ENCODE results near the gene DSCAML1.
"Not testable (repeated sequence)": the region's sequence is repeated elsewhere in the genome, so short reads cannot be mapped to it uniquely, and the experiment has no call there.

Gene DSCAML1

DNA sequence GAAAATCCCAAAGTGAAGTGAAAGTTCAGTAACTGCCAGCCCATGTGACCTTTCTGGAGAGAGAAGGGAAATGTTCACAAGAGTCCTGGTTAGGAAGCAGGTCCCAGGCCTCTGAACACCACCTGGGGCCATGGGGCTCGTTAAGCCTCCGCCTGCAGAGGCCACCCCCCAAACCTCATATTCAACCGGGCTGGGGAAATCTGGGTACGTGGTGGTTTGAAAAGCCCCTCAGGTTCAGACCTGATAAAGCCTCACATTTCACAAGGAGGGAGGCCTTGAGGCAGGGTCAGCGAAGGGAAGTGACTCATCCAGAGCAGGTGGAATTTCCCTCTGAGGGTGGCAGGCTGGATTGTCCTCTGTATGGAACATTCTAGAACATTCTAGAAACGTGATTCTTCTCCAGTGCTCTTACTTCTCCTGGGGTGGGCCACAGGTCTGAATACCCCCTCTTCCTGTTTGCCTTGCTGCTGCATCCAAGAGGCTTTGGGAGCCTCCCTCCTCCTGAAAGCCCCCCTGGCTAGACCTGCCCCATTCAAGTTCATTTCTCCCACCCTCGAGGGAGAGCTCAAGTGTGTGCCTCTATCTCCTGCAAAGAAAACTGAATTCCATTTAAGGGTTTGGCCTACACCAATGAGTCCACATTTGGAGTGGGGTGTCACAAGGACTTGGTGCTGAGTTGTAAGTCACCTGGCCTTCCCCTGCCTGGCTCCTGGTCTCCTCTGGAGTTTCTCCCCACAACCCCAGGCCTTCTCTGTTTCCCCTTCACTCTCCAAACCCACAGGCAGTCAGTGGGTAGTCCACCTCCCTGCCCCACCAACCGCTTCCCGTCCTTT is 21.2 kb upstream of the DSCAML1 start:
- FAIRE-seq: no peak

DNA sequence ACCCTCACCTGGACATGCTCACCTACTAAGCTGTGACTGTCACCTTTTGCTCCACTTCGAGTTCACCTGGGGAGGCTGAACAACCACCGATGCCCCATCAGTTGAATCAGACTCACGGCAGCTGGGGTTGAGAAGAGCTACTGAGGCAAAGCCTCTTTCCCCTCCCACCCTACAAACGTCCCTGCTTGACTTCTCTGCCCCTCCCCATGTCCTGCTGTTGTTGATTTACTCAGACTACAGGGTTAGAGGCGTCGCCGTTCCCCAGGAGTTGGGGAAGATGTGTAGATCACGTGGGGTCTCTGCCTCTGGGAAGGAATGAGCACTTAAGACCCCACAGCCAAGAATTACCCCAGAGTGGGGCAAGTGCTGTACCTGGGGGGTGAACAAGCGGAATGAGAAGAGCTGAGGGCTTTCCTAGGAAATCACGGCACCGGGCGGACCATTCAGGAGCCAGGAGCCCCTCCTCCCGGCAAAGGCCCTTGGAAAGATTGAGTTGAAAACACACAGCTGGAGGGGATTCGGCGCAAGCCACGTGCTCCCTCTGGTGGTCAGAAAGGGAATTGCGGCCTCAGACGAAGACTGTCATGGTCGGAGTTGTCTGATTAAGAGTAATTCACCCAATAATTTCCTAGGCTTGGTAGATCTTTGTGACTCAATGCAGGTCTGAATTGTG is 20.5 kb upstream of the DSCAML1 start:
- FAIRE-seq: no peak

DNA sequence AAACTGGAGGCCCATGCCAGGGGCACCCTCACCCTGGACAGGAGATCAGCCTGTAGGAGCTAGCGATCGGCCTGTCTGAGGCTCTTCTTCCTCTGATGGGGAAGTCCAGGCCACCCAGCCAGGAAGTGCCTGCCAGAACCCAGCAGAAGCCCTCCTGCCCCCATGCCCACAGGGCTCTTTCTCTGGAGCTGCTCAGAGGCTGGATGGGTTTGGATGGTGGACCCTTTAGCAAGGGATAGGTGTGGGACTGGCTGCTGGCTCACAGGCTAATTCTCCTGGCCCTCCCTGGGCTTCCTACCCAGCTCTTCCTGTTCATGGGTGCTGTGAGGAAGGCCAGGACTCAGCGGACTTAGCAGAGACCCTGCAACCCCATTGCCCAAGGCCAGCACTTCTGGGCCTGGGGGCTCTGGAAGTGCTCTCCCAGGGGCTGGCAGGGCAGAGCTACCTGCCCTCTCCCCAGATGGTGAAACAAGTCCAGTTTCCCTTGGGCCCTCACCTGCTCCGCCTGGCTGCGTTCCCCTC is 19.9 kb upstream of the DSCAML1 start:
- no peak for FAIRE-seq

DNA sequence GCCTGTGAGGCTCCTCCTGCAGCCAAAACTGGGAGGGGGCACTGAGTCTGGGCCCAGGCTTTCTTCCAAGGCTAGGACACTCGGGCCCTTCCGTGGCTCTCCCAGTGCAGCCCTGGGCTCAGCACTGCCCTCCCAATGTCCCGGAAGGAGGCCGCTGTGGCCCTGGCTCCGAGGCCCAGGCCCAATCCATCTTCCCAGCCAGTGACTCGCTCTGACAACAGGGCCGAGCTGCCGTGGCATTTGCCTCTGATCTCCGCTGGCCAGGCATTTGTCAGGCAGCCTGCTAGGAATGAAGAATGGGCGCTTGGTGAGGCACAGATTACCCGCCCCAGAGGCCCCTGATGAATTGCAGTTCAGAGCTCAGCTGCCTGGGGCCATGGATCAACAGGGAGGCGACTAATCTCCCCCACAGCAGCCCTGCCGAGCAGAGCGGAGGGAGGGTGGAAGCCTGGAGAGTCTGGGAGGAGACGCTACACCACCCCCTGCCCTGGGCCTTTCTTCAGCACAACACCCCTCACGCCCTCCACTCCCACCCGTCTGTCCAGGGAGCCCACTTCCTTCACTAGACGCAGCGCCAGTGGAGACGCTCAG is 19.2 kb upstream of the DSCAML1 start:
- no peak for FAIRE-seq

DNA sequence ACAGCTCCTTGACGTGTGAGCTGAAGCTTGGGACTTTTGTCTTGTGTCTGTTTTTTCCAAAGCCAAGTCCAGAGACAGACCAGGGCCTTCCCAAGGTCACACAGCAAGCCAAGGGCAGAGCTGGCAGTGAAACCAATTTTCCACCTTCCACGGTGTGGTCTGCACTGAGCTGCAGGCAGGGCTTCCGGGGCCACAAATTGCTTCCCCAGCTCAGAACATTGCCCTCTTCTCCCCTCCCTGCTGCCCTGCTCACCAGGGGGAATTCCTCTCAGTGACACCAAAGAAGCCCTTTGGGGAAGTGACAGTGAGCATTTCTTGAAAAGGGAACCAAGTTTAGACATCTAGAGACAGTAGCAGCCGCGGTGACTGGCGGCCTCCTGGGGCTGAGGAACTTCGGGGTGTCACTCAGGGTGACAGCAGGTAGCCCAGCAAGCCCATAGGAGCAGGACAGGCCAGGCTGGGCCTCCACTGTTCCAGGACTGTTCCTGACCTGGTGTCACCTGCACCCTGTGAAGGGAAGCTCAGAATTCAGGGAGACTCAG is 18.3 kb upstream of the DSCAML1 start:
- no peak for FAIRE-seq

DNA sequence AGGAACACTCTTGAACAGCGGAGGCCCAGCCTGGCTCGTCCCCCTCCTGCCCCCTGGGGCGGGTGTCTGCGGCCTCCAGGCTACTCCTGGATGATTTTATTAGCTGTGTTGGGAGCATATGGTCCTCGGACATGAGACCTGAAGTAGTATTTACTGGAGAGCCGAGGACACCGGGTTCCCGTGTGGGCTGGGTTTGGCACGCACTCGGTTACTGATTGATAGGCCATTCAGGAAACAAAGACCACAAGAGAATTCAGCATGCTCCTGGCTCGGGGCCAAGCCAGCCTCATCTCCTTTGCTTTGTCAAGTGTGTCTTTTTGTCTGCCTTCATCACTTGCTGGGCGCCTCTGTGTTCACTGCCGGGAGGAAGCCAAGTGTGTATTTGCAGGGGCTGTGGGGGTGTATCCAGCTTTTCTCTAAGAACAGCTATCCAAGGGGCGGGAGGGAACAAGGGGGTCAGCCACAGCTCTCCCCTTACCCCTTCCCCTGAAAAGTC is 17.8 kb upstream of the DSCAML1 start:
- FAIRE-seq: no peak

DNA sequence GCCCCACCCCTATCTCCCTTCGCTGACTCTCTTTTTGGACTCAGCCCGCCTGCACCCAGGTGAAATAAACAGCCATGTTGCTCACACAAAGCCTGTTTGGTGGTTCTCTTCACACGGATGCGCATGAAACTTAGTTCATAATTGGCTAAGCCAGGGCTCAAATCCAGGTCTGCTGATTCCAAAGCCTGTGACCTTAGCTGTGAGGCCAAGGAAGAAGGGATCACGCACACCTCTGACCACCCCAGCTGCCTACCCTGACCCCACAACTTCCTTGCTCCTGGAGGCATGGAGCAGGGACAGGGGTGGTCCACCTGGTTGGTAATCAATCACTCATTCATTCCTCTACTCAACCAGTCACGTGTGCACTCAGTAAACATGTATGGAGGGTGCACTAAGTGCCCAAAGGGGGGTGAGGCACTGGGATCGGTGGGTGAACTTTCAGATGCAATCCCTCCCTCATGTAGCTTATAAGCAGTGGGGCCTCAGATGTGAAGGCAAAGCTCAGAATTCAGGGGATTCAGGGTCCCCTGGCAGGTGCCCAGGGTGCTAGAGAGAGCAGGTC is 17.3 kb upstream of the DSCAML1 start:
- FAIRE-seq: no peak

DNA sequence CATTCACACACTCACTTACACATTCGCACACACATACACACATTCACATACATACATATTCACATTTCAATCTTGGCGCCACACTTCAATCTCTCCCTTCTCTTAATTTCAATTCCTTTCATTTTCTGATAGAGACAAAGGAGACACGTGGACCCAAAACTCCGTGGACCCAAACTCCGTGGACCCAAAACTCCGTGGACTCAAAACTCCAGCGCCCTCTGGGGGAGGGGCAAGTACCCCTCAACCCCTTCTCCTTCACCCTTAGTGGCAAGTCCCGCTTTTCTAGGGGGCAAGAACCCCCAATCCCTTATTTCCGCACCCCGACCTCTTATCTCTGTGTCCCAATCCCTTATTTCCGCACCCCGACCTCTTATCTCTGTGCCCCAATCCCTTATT is 13.0 kb upstream of the DSCAML1 start:
- not testable (repeated sequence) for FAIRE-seq

DNA sequence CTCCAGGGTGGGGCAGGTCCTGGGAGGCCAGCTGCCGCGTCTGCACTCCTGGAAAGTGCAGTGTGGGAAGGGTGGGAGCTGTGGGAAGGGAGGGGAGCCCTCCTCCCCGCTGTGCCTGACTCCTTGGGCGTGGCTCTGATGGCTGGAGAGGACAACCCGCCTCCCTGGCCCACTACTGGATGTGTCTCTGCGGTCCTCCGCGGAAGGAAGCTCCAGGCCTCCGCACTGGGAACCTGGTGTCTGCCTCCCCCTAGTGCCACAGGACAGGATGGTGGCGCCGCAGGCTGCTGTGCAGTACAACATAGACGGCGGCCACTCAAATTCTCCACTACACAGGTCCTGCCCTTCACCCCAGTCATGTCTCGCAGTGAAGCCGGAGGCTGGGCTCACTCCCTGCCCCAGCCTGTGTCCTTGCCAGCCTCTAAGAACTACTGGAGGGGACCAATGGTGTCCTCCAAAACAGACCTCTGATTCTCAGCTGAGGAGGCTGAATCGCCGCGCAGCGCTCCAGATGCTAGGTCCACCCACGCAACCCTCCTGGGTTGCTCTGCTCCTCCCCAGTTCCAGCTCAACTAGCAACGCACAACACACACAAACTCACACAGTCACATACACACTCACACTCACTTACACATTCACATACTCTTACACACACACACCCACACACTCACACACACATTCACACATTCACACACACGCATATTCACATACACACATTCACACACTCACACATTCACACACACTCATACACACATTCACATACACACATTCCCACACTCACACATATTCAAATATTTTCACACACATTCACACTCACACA is 12.4 kb upstream of the DSCAML1 start:
- no peak for FAIRE-seq

DNA sequence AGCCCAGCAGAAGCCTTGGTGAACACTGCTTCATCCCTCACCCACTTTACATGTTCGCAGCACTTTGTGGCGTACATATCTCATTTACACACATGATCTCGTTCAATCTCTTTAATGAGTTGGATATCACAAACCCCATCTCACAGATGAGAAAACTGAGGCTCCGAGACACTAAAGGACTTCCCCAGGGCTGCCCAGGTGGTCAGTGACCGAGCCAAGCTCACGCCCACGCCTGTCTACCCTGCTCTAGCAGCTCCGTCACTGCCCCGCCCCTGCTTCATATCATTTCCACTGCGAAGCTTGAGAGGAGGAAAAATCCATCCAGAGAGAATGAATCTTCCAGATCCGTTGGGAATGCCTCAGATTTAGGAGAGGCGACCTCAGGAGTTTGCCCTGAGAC is 11.8 kb upstream of the DSCAML1 start:
- FAIRE-seq: no peak

DNA sequence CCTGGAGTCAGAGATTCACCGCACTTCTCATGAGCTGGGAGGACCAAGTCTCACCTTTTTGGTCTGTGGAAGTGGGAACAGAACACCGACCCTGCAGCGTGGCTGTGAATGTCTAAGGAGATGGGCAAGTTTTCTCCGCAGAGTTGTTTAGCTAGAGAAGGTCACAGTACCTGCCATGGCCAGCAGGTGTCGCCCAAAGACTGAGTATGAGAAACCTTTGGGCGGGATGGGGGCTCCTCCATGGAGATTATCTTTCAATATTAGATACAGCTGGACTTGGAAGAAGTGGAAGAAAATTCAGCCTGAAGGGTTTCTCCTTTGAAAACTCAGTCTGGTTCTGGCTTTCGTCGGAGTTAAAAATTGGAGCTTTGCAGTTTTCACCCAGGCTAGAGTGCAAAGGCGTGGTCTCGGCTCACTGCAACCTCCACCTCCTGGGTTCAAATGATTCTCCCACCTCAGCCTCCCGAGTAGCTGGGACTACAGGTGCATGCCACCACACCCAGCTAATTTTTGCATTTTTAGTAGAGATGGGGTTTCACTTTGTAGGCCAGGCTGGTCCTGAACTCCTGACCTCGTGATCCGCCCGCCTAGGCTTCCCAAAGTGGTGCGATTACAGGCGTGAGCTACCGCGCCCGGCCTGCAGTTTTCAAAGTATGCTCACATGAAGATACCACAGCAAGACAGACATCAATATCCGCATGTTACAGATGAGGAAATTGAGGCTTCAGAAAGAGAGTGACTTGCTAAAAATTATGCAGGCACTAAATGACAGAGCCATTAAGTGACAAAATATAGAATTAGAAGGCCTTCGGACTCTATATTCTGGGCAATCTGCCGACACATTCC is 10.7 kb upstream of the DSCAML1 start:
- FAIRE-seq: no peak

DNA sequence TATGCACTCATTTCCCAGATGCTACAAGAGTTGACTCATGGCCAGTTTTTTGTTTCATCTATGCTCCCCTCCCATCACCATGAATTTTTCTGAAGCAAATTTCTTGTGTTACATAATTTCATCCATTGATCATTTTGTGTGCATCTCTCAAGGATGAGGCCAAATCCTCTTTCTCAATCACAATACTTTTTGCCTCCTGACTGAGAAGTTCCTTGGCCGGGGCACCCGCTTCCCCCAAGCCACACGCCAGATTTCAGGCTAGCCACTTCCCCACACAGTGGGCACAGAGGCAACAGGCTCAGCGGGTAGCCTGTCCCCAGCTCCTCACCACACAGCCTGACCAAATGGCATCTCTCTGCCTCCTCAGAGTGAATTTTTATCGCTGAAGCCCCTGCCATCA is 9.8 kb upstream of the DSCAML1 start:
- FAIRE-seq: no peak

DNA sequence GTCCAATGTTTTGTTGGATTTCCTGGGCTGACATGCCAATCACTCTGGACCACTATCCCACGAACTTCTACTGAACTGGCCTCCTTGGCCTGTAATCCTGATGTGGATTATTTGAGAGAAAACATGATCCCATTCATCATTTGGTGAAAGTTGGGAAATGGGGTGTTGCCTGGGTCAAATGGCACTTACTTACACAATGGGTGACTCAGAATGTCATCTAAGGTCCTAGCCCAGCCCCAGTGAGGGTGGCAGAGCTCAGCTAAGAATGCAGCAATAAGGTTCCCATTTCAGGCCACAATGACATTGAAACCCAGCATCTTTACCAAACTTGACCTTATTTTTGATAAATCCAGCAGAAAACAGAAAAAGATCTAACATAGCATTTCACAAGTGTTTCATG is 8.0 kb upstream of the DSCAML1 start:
- FAIRE-seq: no peak

DNA sequence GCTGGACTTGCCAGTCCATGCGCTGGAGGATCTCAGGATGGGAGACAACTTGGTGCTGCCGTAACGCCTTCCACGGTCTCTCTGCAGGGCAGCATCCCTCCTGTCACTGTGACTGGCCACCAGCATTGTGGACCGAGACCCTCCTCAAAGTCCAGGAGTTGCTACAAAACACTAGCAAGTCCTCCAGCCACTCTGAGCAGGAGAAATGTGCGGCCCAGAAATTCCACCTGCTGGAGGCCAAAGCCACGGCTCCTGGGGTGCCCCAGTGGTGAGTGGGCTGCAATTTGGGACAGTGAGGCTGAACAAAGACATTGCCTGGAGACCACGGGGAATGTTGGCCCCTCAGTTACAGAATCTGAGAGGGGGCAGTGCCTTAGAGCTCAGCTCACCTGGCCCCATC is 6.9 kb upstream of the DSCAML1 start:
- FAIRE-seq: no peak

DNA sequence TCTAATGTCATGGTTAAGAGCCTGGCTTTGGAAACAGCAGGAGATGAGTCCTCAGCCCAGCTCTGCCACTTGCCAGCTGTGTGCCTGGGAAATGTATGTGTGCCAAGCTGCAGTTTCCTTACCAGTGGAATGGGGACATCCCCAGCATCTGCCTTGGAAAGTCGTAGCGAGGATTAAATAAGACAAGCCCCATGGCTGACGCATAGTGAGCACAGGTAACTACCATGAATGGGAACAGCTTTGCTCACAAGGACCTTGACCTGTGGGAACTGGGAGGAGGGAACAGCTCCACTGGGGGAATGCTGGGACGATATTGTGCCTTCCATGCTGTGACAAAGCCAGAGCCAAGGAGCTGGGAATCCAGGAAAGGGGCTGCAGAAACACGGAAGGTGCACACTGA is 2.6 kb upstream of the DSCAML1 start:
- FAIRE-seq: no peak

DNA sequence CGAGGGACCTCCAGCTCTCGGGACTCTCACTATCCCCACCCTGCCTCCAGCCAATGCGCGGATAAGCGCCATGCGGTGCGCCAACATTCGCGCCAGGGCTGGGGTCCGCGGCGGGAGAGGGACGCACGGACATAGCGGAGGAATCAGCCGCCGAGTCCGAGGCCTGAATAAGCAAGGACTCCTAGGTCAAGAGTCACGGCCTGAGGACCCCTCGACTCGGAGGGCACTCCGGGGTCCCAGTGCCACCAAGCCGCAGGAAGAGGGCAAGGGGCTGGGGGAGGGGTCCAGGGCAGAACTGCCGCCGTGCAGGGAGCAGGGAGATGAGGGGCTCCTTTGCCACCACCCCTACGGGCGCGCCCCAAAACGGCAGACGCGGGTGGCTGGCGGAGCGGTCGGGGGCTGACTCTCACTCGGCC is 552 bp downstream of the DSCAML1 start:
- no peak for FAIRE-seq

DNA sequence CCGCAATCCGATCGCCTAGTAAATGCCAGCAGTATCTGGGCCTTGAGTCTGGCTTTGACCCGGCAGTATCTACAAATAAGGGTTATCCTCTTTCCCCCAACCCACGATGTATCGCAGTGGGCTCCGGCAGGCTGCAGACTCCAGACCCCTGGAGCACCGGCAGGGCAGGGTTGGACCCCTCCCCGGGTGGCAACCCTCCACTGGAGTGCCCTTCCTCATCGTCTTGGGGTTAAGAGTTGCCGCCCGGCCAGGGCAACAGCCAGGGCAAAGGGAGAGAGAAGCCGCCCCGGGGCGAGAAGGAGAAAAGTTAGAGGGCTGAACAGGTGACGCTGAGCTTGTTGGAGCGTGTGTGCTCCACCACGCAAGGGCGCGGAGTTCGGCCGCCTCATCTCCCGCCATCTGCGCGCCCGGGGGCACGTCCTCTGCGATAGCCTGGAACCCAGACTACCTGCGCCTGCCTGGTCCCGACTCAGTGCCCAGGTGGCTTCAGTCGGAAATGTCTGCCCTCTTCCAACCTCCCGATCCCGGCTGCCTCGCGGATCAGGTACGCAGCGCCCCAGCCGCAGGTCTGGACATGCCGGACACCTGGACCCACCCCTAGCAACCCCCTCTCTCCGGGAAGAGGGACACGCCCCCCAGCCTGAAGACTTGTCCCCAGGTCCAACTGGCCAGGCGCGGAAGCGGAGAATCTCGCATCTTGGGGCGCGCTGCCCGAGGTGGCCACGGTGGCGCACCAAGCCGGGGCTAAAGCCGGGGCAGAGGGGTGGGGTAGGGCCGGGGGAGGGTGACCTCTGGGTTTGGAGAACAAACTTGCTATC is 1.2 kb downstream of the DSCAML1 start:
- FAIRE-seq: no peak

DNA sequence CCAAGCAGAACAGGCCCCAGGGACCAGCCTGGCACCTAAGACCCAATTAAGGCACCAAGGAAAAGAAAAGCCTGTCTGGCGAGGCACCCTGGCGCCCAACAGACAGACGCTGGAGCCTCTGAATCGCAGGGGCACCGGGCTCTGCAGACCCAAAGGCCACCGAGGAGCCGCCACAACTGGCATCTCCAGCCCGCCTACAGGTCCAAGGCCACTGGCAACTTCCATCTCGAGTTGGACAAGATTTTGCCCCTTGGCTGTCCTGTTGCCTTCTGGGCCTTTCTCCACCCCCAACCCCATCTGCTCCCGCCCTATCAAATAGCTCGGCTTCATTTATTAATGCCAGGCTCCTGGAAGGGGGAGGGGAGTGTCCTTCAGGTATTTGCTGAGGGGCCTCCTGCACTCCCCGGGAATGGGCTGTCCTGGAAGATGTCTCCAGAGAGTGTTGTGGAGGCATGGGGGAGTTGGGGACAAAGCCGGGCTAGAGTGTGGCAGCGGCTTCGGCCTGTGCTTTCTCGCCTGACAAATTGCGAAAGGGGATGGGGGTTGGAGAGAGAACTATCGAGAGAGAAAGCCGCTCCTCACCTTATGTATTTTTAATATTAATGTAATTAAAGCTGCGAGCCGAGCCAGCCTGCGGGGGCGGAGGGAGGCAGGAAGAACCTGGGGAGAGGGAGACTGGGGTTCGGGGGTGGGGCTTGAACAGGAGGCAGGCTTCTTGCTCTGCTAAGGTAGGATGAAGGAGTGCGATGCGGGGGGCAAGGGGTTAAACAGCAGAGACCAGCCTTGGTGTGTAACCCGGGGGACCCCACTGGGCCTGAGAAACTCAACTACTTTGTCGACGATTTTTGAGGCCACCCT is 2.0 kb downstream of the DSCAML1 start:
- FAIRE-seq: no peak

DNA sequence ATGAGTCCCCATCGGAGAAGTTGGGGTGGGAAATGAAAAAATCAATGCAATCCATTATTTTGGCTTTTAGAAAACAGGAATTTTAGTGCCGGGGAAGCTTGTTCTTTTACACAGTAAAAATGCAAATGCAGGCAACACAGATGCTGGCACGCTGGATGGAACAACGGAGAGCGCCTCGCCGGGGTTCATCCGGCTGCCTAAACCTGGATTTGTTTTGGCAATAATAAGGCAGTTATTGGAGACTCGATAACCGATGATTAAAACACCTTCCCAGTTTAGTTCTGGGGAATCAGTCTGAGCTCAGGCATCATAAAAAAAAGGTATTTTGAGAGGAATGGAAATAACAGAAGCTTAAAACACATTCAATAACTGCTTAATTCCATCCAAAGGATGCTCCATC is 2.9 kb downstream of the DSCAML1 start:
- FAIRE-seq: no peak

Data from colon (tissue), 2 donors.